Stomach (tissue), 9 donors: ENCODE results near the gene TMCC1. TPM values are rescaled to one million over a fixed set of nuclear protein-coding genes. Genes with fewer than 3 reads are reported as not detected.

Source experiments
- DNase-seq, 2 donors: peaks; one replicate each; pipeline versions ENCODE4 v3.0.0 to v3.0.0-alpha.2; 2013 to 2019
- H3K27ac ChIP-seq, 5 donors: fragments of 200-600 bp in 4 of 5; sonication (generic) in 4 of 5; one replicate each; pipeline ENCODE4 v1.5.1; 2013 to 2019; ENCODE audit warnings: mild to moderate bottlenecking in 1 of 5, moderate library complexity in 1 of 5
- H3K27me3 ChIP-seq, 3 donors: fragments of 200-600 bp; sonication (generic); one replicate each; pipeline ENCODE4 v1.5.1; 2017 to 2019; ENCODE audit warnings: mixed run types in 1 of 3
- H3K36me3 ChIP-seq, 4 donors: fragments of 200-600 bp; sonication (generic); 1 replicate in 3 of 4; 2 replicates in 1 of 4; pipeline ENCODE4 v1.5.1; 2016 to 2019
- H3K4me1 ChIP-seq, 4 donors: fragments of 200-600 bp; sonication (generic); one replicate each; pipeline ENCODE4 v1.5.1; 2016 to 2019
- H3K4me3 ChIP-seq, 4 donors: fragments of 200-600 bp; sonication (generic) in 3 of 4; one replicate each; pipeline ENCODE4 v1.5.1; 2016 to 2019; ENCODE audit warnings: mild to moderate bottlenecking in 1 of 4
- H3K9me3 ChIP-seq, 4 donors: fragments of 200-600 bp; sonication (generic); one replicate each; pipeline ENCODE4 v1.5.1; 2016 to 2019
- EP300 ChIP-seq: sonication (generic); formaldehyde crosslinking; IDR thresholded peaks from one replicate; pipeline ENCODE4 v1.6.1; 2017; ENCODE audit warnings: antibody characterized with exemption
- POLR2A ChIP-seq, 4 donors: fragments of 450-650 bp; IDR thresholded peaks; one replicate each; pipeline ENCODE4 v1.6.1; 2016; ENCODE audit warnings: antibody characterized with exemption in 4 of 4, control low read depth in 2 of 4, mild to moderate bottlenecking in 1 of 4, moderate library complexity in 1 of 4
- POLR2AphosphoS5 ChIP-seq, 3 donors: sonication (generic); formaldehyde crosslinking; IDR thresholded peaks; one replicate each; pipeline ENCODE4 v1.6.1; 2016; ENCODE audit warnings: antibody characterized with exemption in 3 of 3
- WGBS, 5 donors: extraction: QIAGEN DNeasy Blood & Tissue Kit in 3 of 5; methylation state at CpG; one replicate each; pipeline versions ENCODE4 v1.1.5 to v1.1.7; 2013 to 2018; 5-methylcytosine and 5-hydroxymethylcytosine counted together
- intact Hi-C: fragments of 100-400 bp; cut with DNase I; formaldehyde crosslinking; loops from one replicate; pipeline ENCODE4 v1.15.1; 2023; ENCODE audit warnings: low total_unique reads
- polyA plus RNA-seq, 3 donors: library from polyadenylated mRNA; stranded (reverse); fragments of 200-250 nt; gene quantifications; one replicate each; pipeline ENCODE4 v1.2.3, GENCODE V29; 2013
- total RNA-seq, 5 donors: library from RNA; depleted of rRNA; stranded (reverse); fragments of >200 nt; gene quantifications; one replicate each; pipeline versions ENCODE4 v1.1.0 to v1.2.3, GENCODE V29; 2014 to 2016
- TF ChIP-seq, protein P1 (sequence below), 7 experiments: fragments of 450-650 bp in 4 of 7; fragments of 200-600 bp in 3 of 7; sonication (generic) in 3 of 7; IDR thresholded peaks; one replicate each; pipeline ENCODE4 v1.5.1; 2016 to 2019; ENCODE audit warnings: antibody characterized with exemption in 7 of 7, control low read depth in 2 of 7, mild to moderate bottlenecking in 1 of 7
- donor health status: healthy with polysubstance abuse.
- donor health status: Bipolar disorder and iron deficiency.
- donor health status: healthy.

The TMCC1 gene
- total and polyA plus RNA-seq, 8 donors, result 5.0 to 26.6 (median 9.3) TPM

DNA sequence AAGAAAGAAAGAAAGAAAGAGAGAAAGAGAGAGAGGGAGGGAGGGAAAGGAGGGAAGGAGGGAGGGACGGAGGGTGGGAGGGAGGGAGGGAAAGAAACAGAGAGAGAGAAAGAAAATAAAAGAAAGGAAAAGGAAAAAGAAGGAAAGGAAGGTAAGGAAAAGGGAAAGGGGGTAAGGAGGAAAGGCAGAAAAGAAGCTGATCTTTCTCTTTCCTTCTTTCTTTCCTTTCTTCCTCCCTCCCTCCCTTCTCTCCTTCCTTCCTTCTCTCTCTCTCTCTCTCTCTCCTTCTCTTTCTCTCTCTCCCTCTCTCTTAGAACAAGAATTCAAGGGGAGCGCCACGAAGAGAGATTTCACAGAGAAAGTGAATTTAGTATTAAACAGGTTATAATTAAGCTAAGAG, 25.8 kb upstream of the TMCC1 start:
- DNase-seq, result no peak
- WGBS, 5 donors, result 81 to 92% (median 91%) methylated on average over 3 of the region's 3 CpGs
- Histone ChIP-seq H3K27me3 (no peaks in the 10 kb centered on the region), H3K36me3 (no peaks in the 10 kb centered on the region), H3K4me1 (no peaks in the 10 kb centered on the region), H3K27ac (no peak overlapping the region), H3K4me3 (no peak overlapping the region), H3K9me3 (peaks cover 26 to 50% (median 40%) of the 10 kb centered on the region in 4 donors)
- intact Hi-C loops, result no loop called here
- TF ChIP-seq, protein P1, sequence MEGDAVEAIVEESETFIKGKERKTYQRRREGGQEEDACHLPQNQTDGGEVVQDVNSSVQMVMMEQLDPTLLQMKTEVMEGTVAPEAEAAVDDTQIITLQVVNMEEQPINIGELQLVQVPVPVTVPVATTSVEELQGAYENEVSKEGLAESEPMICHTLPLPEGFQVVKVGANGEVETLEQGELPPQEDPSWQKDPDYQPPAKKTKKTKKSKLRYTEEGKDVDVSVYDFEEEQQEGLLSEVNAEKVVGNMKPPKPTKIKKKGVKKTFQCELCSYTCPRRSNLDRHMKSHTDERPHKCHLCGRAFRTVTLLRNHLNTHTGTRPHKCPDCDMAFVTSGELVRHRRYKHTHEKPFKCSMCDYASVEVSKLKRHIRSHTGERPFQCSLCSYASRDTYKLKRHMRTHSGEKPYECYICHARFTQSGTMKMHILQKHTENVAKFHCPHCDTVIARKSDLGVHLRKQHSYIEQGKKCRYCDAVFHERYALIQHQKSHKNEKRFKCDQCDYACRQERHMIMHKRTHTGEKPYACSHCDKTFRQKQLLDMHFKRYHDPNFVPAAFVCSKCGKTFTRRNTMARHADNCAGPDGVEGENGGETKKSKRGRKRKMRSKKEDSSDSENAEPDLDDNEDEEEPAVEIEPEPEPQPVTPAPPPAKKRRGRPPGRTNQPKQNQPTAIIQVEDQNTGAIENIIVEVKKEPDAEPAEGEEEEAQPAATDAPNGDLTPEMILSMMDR (IDR thresholded peaks at IDR 0.05), result no peak
- no peak for TF ChIP-seq POLR2A (IDR thresholded peaks at IDR 0.05)
- TF ChIP-seq POLR2AphosphoS5 (IDR thresholded peaks at IDR 0.05), result no peak
- no peak for TF ChIP-seq EP300

GRCh38 chr3:129918461-129918860, 24.9 kb upstream of the TMCC1 start:
- Histone ChIP-seq H3K9me3 (peaks cover 26 to 46% (median 40%) of the 10 kb centered on the region in 4 donors), H3K4me1 (no peaks in the 10 kb centered on the region), H3K27ac (no peak overlapping the region), H3K27me3 (no peaks in the 10 kb centered on the region), H3K4me3 (no peak overlapping the region), H3K36me3 (no peaks in the 10 kb centered on the region)
- 85 to 91% (median 89%) methylated on average over 8 of the region's 8 CpGs for WGBS, 5 donors
- intact Hi-C loops, result no loop called here
- TF ChIP-seq POLR2AphosphoS5 (IDR thresholded peaks at IDR 0.05) (no peak), EP300 (no peak), POLR2A (IDR thresholded peaks at IDR 0.05) (no peak)
- TF ChIP-seq, protein P1 (IDR thresholded peaks at IDR 0.05), result no peak
- no peak for DNase-seq

DNA sequence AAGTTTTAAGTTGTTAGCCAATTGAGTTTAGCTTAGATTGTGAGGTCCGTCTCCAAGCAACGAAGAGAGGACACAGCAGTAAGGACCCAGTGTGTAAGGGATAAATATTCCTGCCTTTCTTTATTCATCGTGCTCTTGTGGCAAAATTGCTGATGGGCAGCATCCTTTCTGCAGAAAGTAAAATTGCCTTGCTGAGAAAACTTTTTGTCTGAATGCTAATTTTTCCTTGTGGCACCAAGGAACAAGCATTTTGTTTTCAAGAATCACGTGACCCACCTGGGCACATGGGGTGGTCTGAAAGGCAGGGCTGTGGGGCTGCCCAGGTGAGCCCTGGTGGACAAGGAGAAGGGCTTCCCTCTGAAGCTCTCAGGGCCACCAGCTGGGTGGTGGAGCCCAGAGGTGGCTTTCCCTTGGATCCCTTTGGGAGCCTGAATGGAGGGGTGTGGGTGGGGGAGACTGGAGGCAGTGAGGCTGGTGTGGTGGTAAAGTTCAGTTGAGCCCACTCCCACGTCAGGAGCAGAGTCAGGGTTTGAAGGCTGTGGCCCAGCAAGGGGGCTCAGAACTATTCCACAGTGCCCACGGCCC, 24.0 kb upstream of the TMCC1 start:
- H3K27ac ChIP-seq, result no peak overlapping the region
- WGBS, 5 donors, result 81 to 91% (median 87%) methylated on average over 6 of the region's 6 CpGs
- TF ChIP-seq POLR2AphosphoS5 (IDR thresholded peaks at IDR 0.05) (no peak), POLR2A (IDR thresholded peaks at IDR 0.05) (no peak), EP300 (no peak)
- TF ChIP-seq, protein P1 (IDR thresholded peaks at IDR 0.05), result no peak
- no peaks in the 10 kb centered on the region for H3K27me3 ChIP-seq
- intact Hi-C loops, result no loop called here
- H3K36me3 ChIP-seq, result no peaks in the 10 kb centered on the region
- no peak overlapping the region for H3K4me3 ChIP-seq
- H3K4me1 ChIP-seq, result no peaks in the 10 kb centered on the region
- no peak for DNase-seq
- H3K9me3 ChIP-seq, result peaks cover 26 to 42% (median 37%) of the 10 kb centered on the region in 4 donors

- 60 to 68% (median 63%) methylated on average over 3 of the region's 3 CpGs for WGBS, 5 donors
- intact Hi-C loops, result no loop called here
Measured at GRCh38 chr3:129913618-129914017, 20.1 kb upstream of the TMCC1 start.

More at GRCh38 chr3:129913618-129914017, 20.1 kb upstream of the TMCC1 start:
- Histone ChIP-seq H3K36me3 (no peaks in the 10 kb centered on the region), H3K4me3 (no peak overlapping the region), H3K9me3 (peaks cover 24 to 37% (median 32%) of the 10 kb centered on the region in 4 donors), H3K27me3 (no peaks in the 10 kb centered on the region), H3K4me1 (no peaks in the 10 kb centered on the region), H3K27ac (no peak overlapping the region)
- TF ChIP-seq EP300 (no peak), POLR2A (IDR thresholded peaks at IDR 0.05) (no peak), POLR2AphosphoS5 (IDR thresholded peaks at IDR 0.05) (no peak)
- TF ChIP-seq, protein P1 (IDR thresholded peaks at IDR 0.05), result no peak
- DNase-seq, result no peak
